RWPE2 (cell line): ENCODE measurements around the gene GAS6.

Source experiments
- ATAC-seq: fragments of 200-7000 bp; cut with Tn5 transposase; 3 replicates; pipeline ENCODE4 v1.9.1; 2021; ENCODE audit warnings: low read depth
- DNase-seq: peaks from one replicate; pipeline ENCODE4 v3.0.0-alpha.2; 2020; ENCODE audit warnings: low spot score
- H3K27ac ChIP-seq: fragments of 450-650 bp; 2 replicates; pipeline ENCODE4 v1.5.1; 2017; ENCODE audit warnings: mild to moderate bottlenecking; ENCODE audit not compliant: poor library complexity, severe bottlenecking
- H3K27me3 ChIP-seq: fragments of 250-450 bp; sonication (Bioruptor Pico); 2 replicates; pipeline ENCODE4 v1.5.1; 2021; ENCODE audit warnings: mild to moderate bottlenecking, moderate library complexity; ENCODE audit not compliant: insufficient read depth, poor library complexity, severe bottlenecking
- H3K36me3 ChIP-seq: fragments of 250-450 bp; sonication (Bioruptor Pico); 2 replicates; pipeline ENCODE4 v1.5.1; 2020; ENCODE audit warnings: low read depth, mild to moderate bottlenecking, moderate library complexity
- H3K4me1 ChIP-seq: fragments of 250-450 bp; sonication (Bioruptor Pico); 2 replicates; pipeline ENCODE4 v1.5.1; 2021; ENCODE audit warnings: mild to moderate bottlenecking, moderate library complexity; ENCODE audit not compliant: insufficient read depth, poor library complexity, severe bottlenecking
- H3K4me3 ChIP-seq: fragments of 250-450 bp; sonication (Bioruptor Pico); 2 replicates; pipeline ENCODE4 v1.5.1; 2021; ENCODE audit warnings: mild to moderate bottlenecking, moderate library complexity; ENCODE audit not compliant: severe bottlenecking
- H3K9me3 ChIP-seq: fragments of 250-450 bp; sonication (Bioruptor Pico); 2 replicates; pipeline ENCODE4 v1.5.1; 2021; ENCODE audit warnings: mild to moderate bottlenecking, moderate library complexity; ENCODE audit not compliant: severe bottlenecking
- TF ChIP-seq, protein P1 (sequence below): fragments of 450-650 bp; IDR thresholded peaks from one replicate; pipeline ENCODE4 v1.5.1; 2017; ENCODE audit warnings: mild to moderate bottlenecking, moderate library complexity; ENCODE audit not compliant: poor library complexity, severe bottlenecking

Gene GAS6

DNA sequence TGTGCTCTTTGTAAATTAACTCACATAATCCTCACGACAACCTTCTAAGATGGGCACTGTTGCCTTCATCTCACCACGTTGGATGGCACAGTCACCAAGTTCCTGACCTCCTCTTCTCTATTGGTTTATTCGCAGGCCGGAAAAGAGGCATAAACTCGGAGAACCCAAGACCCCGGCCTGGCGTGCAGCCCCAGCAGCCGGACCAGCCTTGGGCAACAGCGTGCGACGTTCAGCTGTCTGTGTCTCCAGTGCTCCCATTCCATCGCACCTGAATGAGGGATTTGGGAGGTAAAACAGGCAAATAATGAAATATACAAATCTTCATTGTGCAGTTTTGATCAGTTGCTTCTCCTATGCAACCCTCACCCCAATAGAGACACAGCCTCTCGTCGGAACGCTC, 34.5 kb upstream of the GAS6 start:
- DNase-seq (no peak), ATAC-seq (no peak)
- no peaks in the 10 kb centered on the region for H3K36me3 ChIP-seq
- TF ChIP-seq, protein P1, sequence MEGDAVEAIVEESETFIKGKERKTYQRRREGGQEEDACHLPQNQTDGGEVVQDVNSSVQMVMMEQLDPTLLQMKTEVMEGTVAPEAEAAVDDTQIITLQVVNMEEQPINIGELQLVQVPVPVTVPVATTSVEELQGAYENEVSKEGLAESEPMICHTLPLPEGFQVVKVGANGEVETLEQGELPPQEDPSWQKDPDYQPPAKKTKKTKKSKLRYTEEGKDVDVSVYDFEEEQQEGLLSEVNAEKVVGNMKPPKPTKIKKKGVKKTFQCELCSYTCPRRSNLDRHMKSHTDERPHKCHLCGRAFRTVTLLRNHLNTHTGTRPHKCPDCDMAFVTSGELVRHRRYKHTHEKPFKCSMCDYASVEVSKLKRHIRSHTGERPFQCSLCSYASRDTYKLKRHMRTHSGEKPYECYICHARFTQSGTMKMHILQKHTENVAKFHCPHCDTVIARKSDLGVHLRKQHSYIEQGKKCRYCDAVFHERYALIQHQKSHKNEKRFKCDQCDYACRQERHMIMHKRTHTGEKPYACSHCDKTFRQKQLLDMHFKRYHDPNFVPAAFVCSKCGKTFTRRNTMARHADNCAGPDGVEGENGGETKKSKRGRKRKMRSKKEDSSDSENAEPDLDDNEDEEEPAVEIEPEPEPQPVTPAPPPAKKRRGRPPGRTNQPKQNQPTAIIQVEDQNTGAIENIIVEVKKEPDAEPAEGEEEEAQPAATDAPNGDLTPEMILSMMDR, result no peak
- H3K4me1 ChIP-seq, result peaks cover 24% of the 10 kb centered on the region
- H3K27me3 ChIP-seq, result no peaks in the 10 kb centered on the region
- H3K4me3 ChIP-seq, result no peak overlapping the region
- peak overlapping the region; percentile 99 for H3K27ac ChIP-seq
- no peaks in the 10 kb centered on the region for H3K9me3 ChIP-seq

DNA sequence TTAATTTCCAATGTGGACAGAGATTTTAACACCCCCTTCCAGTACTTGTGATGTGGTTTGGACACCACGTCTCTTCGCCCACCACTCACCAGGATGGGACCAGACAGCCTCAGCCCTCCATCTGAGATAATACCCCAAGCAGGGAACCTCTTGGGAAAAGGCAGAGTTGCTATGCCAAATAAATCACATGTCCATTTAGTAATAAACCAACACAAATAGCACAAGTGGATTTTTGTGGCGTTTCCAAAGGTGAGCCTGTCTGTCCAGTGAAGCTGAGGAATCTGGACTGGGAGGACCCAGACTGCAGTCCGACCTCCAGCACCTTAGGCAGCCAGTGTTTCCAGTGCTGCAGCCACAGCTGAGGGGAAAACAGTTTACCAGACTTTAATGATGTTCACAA, 34.1 kb upstream of the GAS6 start:
- Histone ChIP-seq H3K9me3 (no peaks in the 10 kb centered on the region), H3K27ac (peak overlapping the region; percentile 99), H3K27me3 (no peaks in the 10 kb centered on the region), H3K4me1 (peaks cover 24% of the 10 kb centered on the region), H3K4me3 (no peak overlapping the region), H3K36me3 (no peaks in the 10 kb centered on the region)
- no peak for DNase-seq
- no peak for ATAC-seq
- TF ChIP-seq, protein P1, result no peak

DNA sequence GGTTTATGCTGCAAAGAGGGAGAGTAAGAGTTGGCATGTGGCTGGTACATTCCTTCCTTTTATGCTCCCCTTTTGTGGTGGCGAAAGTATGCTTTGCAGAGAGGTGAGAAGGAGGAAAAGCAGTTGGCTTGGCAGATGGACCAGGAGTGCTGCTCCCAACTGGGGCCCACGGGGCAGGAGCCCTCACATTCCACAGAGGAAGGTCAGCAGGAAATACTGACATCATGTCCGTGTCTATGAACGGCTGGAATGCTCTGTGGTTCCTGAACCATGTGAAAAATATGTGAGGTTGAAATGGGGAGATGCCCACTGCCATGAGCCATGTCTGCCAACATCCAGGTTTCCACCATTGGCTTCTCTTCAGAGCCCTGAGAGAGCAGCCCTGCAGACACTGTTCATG, 33.3 kb upstream of the GAS6 start:
- Histone ChIP-seq H3K4me1 (peaks cover 24% of the 10 kb centered on the region), H3K36me3 (no peaks in the 10 kb centered on the region), H3K27me3 (no peaks in the 10 kb centered on the region), H3K9me3 (no peaks in the 10 kb centered on the region), H3K4me3 (no peak overlapping the region), H3K27ac (peak overlapping the region; percentile 99)
- ATAC-seq (peak; percentile 99), DNase-seq (peak; percentile 94)
- TF ChIP-seq, protein P1, result no peak

DNA sequence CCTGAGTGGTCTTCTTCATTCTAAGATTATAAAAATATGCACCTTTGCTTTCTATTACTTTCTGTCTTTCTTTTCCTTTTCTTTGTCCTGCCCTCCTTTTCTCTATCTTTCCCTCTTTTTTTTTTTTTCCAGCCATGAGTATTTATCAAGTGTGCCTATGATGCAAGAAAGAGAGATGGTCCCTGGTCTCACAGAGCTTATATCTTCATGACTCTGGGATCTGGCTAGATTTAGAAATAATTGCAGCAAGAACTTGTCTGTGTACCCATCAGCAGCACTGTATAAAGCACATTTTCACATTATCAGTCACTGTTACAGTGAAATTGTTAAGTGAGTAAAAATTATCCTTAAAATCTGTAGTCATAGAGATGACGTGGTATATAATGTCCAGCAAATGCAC, 31.6 kb upstream of the GAS6 start:
- H3K27ac ChIP-seq, result peak overlapping the region; percentile 99
- H3K4me1 ChIP-seq, result peaks cover 24% of the 10 kb centered on the region
- no peak for ATAC-seq
- TF ChIP-seq, protein P1, result no peak
- no peak overlapping the region for H3K4me3 ChIP-seq
- H3K27me3 ChIP-seq, result no peaks in the 10 kb centered on the region
- H3K9me3 ChIP-seq, result no peaks in the 10 kb centered on the region
- no peaks in the 10 kb centered on the region for H3K36me3 ChIP-seq
- no peak for DNase-seq

DNA sequence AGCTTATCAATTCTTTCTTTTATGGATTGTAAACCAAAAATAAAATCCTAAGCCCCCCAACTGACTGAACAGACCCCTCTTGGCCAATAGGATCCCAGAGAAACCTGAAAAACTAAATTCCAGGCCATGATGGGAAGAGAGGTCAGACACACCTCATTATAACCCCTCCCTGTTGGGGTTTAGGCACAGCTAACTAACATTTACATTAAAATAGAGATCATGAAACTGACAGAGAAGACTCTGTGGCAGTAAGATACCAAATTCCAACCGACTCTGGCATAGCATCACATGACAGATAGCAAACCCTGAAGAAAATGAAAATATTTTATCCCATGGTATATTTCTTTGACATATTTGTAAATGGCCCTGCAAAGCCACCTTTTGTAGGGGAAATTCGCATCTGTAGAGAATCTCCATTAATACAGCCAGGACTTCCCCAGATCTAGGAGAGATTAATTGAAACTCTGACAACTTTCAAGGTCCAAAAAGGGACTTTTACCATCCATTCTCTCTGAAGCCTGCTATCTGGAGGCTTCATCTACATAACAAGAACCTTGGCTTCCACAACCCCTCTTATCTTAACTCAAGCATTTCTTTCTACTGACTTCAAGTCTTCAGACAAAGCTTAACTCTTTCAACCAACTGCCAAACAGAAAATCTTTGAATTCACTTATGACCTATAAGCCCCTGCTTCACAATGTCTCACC, 27.1 kb upstream of the GAS6 start:
- ATAC-seq, result no peak
- H3K4me1 ChIP-seq, result peaks cover 3% of the 10 kb centered on the region
- TF ChIP-seq, protein P1, result no peak
- DNase-seq, result no peak
- H3K27me3 ChIP-seq, result no peaks in the 10 kb centered on the region
- no peak overlapping the region for H3K27ac ChIP-seq
- no peaks in the 10 kb centered on the region for H3K36me3 ChIP-seq
- no peak overlapping the region for H3K4me3 ChIP-seq
- H3K9me3 ChIP-seq, result no peaks in the 10 kb centered on the region
